ENCODE results near the gene CNNM1.

GRCh38 chr10:99345350-99345749 is 16.2 kb downstream of the CNNM1 start:
- TF ChIP-seq CTCF (IDR thresholded peaks at IDR 0.05; ENCODE audit: extremely low read depth in 1 of 2, insufficient read depth in 1 of 2, low read depth in 1 of 2, low read length in 2 of 2) (no peak), POLR2A (IDR thresholded peaks at IDR 0.05; ENCODE audit: low read depth, low read length) (no peak), POLR2AphosphoS5 (IDR thresholded peaks at IDR 0.05; ENCODE audit: insufficient read depth, low read depth, low read length) (no peak), EZH2 (IDR thresholded peaks at IDR 0.05; ENCODE audit: borderline replicate concordance, low read depth, low read length, severe bottlenecking) (no peak), FOS (IDR thresholded peaks at IDR 0.05; ENCODE audit: borderline replicate concordance, insufficient read depth, low read length) (no peak), MAX (IDR thresholded peaks at IDR 0.05; ENCODE audit: insufficient read depth, insufficient read length) (no peak), GATA2 (IDR thresholded peaks at IDR 0.05; ENCODE audit: insufficient read depth, insufficient read length, low read depth, low read length) (no peak), JUN (IDR thresholded peaks at IDR 0.05; ENCODE audit: borderline replicate concordance, insufficient read depth, insufficient read length, low read depth) (no peak)

All from endothelial cell of umbilical vein (primary cell).